DOHH2 (cell line): ENCODE measurements around the gene MTX2.
"Not testable (repeated sequence)": the region's sequence is repeated elsewhere in the genome, so short reads cannot be mapped to it uniquely, and the experiment has no call there.

Experiments
- H3F3A ChIP-seq: fragments of 200-600 bp; sonication (generic), shearing (Covaris generic); 2 replicates; pipeline ENCODE4 v1.6.0; 2016; ENCODE audit warnings: antibody characterized with exemption, mild to moderate bottlenecking; ENCODE audit not compliant: control insufficient read depth, insufficient read depth
- H3K27ac ChIP-seq: fragments of 200-600 bp; sonication (generic); 2 replicates; pipeline ENCODE4 v1.5.1; 2014; ENCODE audit warnings: low read depth, mild to moderate bottlenecking, low read length, moderate library complexity
- H3K27me3 ChIP-seq: fragments of 200-600 bp; sonication (generic); 2 replicates; pipeline ENCODE4 v1.6.1; 2014; ENCODE audit warnings: mild to moderate bottlenecking, low read length, mixed read lengths; ENCODE audit not compliant: control insufficient read depth
- H3K36me3 ChIP-seq: fragments of 200-600 bp; sonication (generic); 2 replicates; pipeline ENCODE4 v1.6.1; 2014; ENCODE audit warnings: mild to moderate bottlenecking, low read length, moderate library complexity, mixed read lengths; ENCODE audit not compliant: control insufficient read depth
- H3K4me1 ChIP-seq: fragments of 200-600 bp; sonication (generic); 2 replicates; pipeline ENCODE4 v1.6.1; 2014; ENCODE audit warnings: mild to moderate bottlenecking, low read length, mixed read lengths; ENCODE audit not compliant: control insufficient read depth
- H3K4me2 ChIP-seq: fragments of 200-600 bp; sonication (generic); 2 replicates; pipeline ENCODE4 v1.6.0; 2014; ENCODE audit warnings: mild to moderate bottlenecking, low read length, moderate library complexity
- H3K4me3 ChIP-seq: fragments of 200-600 bp; sonication (generic); 2 replicates; pipeline ENCODE4 v1.5.1; 2014; ENCODE audit warnings: mild to moderate bottlenecking, low read length, mixed read lengths
- H3K79me2 ChIP-seq: fragments of 200-600 bp; sonication (generic); 2 replicates; pipeline ENCODE4 v1.6.1; 2014; ENCODE audit warnings: mild to moderate bottlenecking, low read length, mixed read lengths; ENCODE audit not compliant: control insufficient read depth
- H3K9me2 ChIP-seq: fragments of 200-600 bp; sonication (generic); replicated peaks from 2 replicates; pipeline ENCODE4 v1.6.1; 2014; ENCODE audit warnings: mild to moderate bottlenecking, low read length, mixed read lengths; ENCODE audit not compliant: control insufficient read depth
- H3K9me3 ChIP-seq: fragments of 200-600 bp; sonication (generic); 2 replicates; pipeline ENCODE4 v1.6.1; 2014; ENCODE audit warnings: antibody characterized with exemption, low read length, mixed read lengths; ENCODE audit not compliant: control insufficient read depth, insufficient read depth
- H4K20me1 ChIP-seq: fragments of 200-600 bp; sonication (generic); 2 replicates; pipeline ENCODE4 v1.6.0; 2014; ENCODE audit warnings: low read depth, mild to moderate bottlenecking, antibody characterized with exemption, low read length, moderate library complexity; ENCODE audit not compliant: control insufficient read depth, insufficient read depth
- EZH2phosphoT487 ChIP-seq: fragments of 200-600 bp; sonication (generic); IDR thresholded peaks from 2 replicates; pipeline ENCODE4 v1.6.1; 2017; ENCODE audit warnings: borderline replicate concordance, mild to moderate bottlenecking, antibody characterized with exemption, low read length, moderate library complexity, mixed read lengths
- TF ChIP-seq, protein P1 (sequence below): fragments of 200-600 bp; sonication (generic); IDR thresholded peaks from one replicate; pipeline ENCODE4 v1.5.1; 2014; ENCODE audit warnings: antibody characterized with exemption, mild to moderate bottlenecking, low read depth, low read length; ENCODE audit not compliant: poor library complexity, severe bottlenecking

MTX2 gene

GRCh38 chr2:176368349-176368748 is 99.1 kb downstream of the MTX2 start:
- Histone ChIP-seq H3K27me3 (no peaks in the 10 kb centered on the region), H4K20me1 (no peaks in the 10 kb centered on the region), H3K9me2 (no peaks in the 10 kb centered on the region), H3F3A (no peaks in the 10 kb centered on the region), H3K36me3 (no peaks in the 10 kb centered on the region), H3K4me2 (no peak overlapping the region), H3K27ac (no peak overlapping the region), H3K79me2 (no peaks in the 10 kb centered on the region), H3K4me3 (no peak overlapping the region), H3K4me1 (no peaks in the 10 kb centered on the region), H3K9me3 (no peaks in the 10 kb centered on the region)
- no peak for TF ChIP-seq EZH2phosphoT487
- TF ChIP-seq, protein P1, sequence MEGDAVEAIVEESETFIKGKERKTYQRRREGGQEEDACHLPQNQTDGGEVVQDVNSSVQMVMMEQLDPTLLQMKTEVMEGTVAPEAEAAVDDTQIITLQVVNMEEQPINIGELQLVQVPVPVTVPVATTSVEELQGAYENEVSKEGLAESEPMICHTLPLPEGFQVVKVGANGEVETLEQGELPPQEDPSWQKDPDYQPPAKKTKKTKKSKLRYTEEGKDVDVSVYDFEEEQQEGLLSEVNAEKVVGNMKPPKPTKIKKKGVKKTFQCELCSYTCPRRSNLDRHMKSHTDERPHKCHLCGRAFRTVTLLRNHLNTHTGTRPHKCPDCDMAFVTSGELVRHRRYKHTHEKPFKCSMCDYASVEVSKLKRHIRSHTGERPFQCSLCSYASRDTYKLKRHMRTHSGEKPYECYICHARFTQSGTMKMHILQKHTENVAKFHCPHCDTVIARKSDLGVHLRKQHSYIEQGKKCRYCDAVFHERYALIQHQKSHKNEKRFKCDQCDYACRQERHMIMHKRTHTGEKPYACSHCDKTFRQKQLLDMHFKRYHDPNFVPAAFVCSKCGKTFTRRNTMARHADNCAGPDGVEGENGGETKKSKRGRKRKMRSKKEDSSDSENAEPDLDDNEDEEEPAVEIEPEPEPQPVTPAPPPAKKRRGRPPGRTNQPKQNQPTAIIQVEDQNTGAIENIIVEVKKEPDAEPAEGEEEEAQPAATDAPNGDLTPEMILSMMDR: no peak

GRCh38 chr2:176370467-176371171 is 101.4 kb downstream of the MTX2 start:
- no peaks in the 10 kb centered on the region for H3K4me1 ChIP-seq
- no peaks in the 10 kb centered on the region for H3K36me3 ChIP-seq
- no peaks in the 10 kb centered on the region for H3K9me2 ChIP-seq
- H3K9me3 ChIP-seq: no peaks in the 10 kb centered on the region
- no peaks in the 10 kb centered on the region for H3K27me3 ChIP-seq
- H3K27ac ChIP-seq: no peak overlapping the region
- H3K4me3 ChIP-seq: no peak overlapping the region
- no peaks in the 10 kb centered on the region for H4K20me1 ChIP-seq
- H3K79me2 ChIP-seq: no peaks in the 10 kb centered on the region
- no peak overlapping the region for H3K4me2 ChIP-seq
- H3F3A ChIP-seq: no peaks in the 10 kb centered on the region
- TF ChIP-seq, protein P1: no peak
- no peak for TF ChIP-seq EZH2phosphoT487

DNA sequence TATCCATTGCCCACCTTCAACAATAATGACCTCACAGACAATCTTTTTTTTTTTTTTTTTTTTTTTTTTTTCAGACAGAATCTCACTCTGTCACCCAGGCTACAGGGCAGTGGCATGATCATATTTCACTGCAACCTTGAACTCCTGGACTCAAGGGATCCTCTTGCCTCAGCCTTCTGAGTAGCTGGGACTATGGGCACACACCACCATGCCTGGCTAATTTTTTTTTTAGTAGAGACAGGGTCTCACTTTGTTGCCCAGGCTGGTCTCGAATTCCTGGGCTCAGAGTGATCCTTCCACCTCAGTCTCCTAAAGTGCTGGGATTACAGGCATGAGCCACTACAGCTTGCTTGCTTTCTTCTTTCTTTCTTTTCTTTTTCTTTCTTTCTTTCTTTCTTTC is 103.9 kb downstream of the MTX2 start:
- not testable (repeated sequence) for H4K20me1 ChIP-seq

DNA sequence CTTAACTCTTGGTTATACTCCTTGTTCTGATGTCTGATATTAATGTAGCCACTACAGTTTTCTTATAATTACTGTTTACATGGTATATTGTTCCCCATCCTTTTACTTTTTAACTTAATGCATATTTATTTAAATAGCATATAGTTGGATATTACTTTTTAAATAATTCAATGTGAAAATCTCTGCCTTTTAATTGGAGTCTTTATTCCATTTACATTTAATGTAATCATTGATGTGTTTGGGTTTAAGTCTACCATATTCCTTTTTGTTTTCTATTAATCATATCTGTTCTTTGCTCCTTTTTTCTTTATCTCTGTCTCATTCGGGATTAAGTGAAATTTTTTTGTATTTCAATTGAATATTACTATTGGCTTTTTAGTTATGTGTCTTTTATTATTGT is 109.1 kb downstream of the MTX2 start:
- H3K4me3 ChIP-seq: no peak overlapping the region
- no peaks in the 10 kb centered on the region for H3K36me3 ChIP-seq
- no peak for TF ChIP-seq EZH2phosphoT487
- TF ChIP-seq, protein P1: no peak
- no peaks in the 10 kb centered on the region for H3K9me2 ChIP-seq
- no peaks in the 10 kb centered on the region for H4K20me1 ChIP-seq
- no peaks in the 10 kb centered on the region for H3F3A ChIP-seq
- H3K27me3 ChIP-seq: no peaks in the 10 kb centered on the region
- H3K9me3 ChIP-seq: no peaks in the 10 kb centered on the region
- H3K79me2 ChIP-seq: no peaks in the 10 kb centered on the region
- H3K27ac ChIP-seq: no peak overlapping the region
- no peak overlapping the region for H3K4me2 ChIP-seq
- H3K4me1 ChIP-seq: no peaks in the 10 kb centered on the region

More for the DNA sequence above, 103.9 kb downstream of the MTX2 start:
- not testable (repeated sequence) for H3K4me2 ChIP-seq, H3K36me3 ChIP-seq, H3K4me1 ChIP-seq, H3K27me3 ChIP-seq, H3K9me2 ChIP-seq, H3K79me2 ChIP-seq, H3F3A ChIP-seq, H3K27ac ChIP-seq, H3K4me3 ChIP-seq, H3K9me3 ChIP-seq
